Measurements from ENCODE around the gene PCED1B.

GRCh38 chr12:47155457-47156166 is 76.2 kb downstream of the PCED1B start:
- TF ChIP-seq CTCF (conservative IDR thresholded peaks at IDR 0.05 in 1 of 2, IDR thresholded peaks at IDR 0.05 in 1 of 2; ENCODE audit: extremely low read depth in 1 of 2, insufficient read depth in 1 of 2, low read depth in 1 of 2, low read length in 2 of 2), result no peak
- TF ChIP-seq EZH2 (IDR thresholded peaks at IDR 0.05; ENCODE audit: borderline replicate concordance, low read length), result no peak

All from mammary epithelial cell (primary cell).